ENCODE data around the gene SPPL2B.

The SPPL2B gene

DNA sequence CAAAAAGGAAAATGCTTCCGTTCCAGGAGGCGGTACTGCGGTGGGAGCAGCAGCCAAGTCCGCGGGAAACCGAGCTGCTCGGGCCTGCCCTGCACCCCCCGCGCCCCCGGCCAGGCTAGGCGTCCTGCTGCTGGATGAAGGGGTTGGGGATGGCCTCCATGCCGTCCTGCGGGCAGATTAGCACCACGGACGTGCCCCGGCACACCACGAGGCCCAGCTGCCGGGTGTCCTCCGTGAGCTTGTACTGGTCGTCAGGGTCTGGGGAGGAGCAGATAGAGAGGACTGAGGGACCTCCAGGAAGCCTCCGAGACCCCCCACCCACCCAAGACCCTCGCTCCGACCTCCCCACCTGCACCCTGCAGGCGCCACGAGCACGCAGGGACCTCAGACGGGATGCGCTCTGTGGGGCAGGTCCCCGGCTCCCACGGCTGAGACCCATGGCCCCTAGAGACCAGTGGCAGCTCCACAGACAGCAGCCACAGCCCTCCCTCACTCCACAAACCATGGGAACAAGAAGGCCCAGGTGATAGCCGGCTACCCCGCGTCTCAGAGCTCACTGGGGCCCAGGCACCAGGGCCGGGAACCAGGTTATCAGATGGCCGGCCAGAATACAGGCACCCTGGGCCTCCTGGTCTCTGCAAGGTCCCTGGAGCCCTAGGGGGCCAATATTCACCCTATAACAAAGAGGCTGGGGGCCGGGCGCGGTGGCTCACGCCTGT, 6.8 kb upstream of the SPPL2B start:
- no peak for DNase-seq (ENCODE audit: insufficient read length, low spot score)
- FAIRE-seq: no peak

- no peak for FAIRE-seq
These were observed 4.8 kb upstream of the SPPL2B start for GRCh38 chr19:2323707-2324106.

GRCh38 chr19:2324220-2324948, 4.1 kb upstream of the SPPL2B start:
- DNase-seq (ENCODE audit: insufficient read length, low spot score) (no peak), FAIRE-seq (no peak)

More at GRCh38 chr19:2323707-2324106, 4.8 kb upstream of the SPPL2B start:
- DNase-seq (ENCODE audit: insufficient read length, low spot score): no peak

GRCh38 chr19:2325281-2326046, 3.0 kb upstream of the SPPL2B start:
- DNase-seq (ENCODE audit: insufficient read length, low spot score): no peak
- FAIRE-seq: no peak

GRCh38 chr19:2326699-2327360, 1.7 kb upstream of the SPPL2B start:
- no peak for FAIRE-seq
- DNase-seq (ENCODE audit: insufficient read length, low spot score): no peak

- DNase-seq (ENCODE audit: insufficient read length, low spot score) (no peak), FAIRE-seq (peak; percentile 31)
These were observed 597 bp upstream of the SPPL2B start for GRCh38 chr19:2327773-2328400.

DNA sequence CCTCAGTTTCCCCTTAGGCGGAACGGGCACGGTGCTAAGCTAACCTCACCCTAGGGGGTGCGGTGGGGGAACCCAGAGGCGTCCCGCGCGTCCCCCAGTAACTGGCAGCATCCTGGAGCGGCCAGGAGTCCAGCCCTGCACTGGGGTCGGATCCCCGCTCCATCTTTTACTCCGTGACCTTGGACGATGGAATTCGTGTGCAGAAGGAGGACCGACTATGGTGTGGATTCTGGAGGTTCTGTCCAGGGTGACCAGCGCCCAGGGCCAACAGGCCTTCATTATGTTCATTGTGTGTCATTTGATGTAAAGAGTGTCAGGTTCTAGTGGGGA, 630 bp downstream of the SPPL2B start:
- DNase-seq (ENCODE audit: insufficient read length, low spot score): no peak

DNA sequence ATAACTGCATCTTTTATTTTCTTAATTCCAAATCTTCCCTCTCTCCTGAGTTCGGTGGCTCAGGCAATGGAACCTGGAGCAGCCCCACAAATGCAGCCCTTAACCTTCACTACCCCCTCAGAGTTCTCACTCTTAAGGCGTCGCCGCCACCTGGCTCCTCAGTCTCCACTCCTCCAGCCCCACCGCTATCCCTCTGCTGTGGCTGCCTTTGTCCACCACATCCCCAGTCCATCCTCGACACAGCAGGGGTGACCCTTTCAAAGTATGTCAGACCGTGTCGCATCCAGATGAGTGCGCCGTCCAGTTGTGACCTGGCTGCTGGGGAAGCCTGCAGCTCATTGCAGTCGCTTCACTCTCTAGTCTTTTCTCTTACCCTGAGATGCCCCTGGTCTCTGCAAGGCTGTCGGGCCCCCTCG, 1.0 kb downstream of the SPPL2B start:
- FAIRE-seq: no peak
- no peak for DNase-seq (ENCODE audit: insufficient read length, low spot score)

More for the DNA sequence above, 630 bp downstream of the SPPL2B start:
- no peak for FAIRE-seq

- FAIRE-seq (no peak), DNase-seq (ENCODE audit: insufficient read length, low spot score) (no peak)
These were observed 1.8 kb downstream of the SPPL2B start for GRCh38 chr19:2330255-2330631.

- DNase-seq (ENCODE audit: insufficient read length, low spot score): no peak
- no peak for FAIRE-seq
These were observed 2.3 kb downstream of the SPPL2B start for GRCh38 chr19:2330632-2331284.

DNA sequence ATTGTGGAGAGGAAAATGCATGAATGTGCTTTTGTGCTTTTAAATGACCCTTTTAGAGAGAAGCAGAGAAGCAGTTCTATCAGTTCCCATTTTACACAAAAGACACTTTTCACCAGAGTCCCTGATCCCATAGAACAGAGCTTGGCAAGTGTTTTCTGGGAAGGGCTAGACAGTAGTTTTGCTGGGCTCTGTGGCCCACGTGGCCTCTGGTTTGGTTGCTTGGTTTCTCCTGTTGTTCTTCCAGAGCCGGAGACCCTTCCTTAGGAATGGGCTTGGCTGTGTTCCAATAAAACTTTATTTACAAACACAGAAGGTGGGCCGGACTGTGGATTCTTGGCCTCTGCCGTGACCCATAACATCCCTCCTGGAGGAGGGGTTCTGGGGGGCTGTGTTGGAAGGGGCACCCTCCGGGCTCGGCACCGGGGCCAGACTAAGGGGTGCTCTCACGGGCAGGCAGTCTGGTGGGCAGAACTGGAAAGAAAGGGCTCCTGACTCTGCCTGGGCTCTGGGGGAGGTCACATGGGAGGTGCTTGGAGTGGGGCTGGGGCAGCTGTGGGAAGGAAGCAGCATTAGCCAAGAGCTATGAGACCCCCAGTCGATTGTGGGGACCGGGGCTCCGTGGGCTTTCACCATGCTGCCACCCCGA, 3.2 kb downstream of the SPPL2B start:
- FAIRE-seq (no peak), DNase-seq (ENCODE audit: insufficient read length, low spot score) (no peak)

DNA sequence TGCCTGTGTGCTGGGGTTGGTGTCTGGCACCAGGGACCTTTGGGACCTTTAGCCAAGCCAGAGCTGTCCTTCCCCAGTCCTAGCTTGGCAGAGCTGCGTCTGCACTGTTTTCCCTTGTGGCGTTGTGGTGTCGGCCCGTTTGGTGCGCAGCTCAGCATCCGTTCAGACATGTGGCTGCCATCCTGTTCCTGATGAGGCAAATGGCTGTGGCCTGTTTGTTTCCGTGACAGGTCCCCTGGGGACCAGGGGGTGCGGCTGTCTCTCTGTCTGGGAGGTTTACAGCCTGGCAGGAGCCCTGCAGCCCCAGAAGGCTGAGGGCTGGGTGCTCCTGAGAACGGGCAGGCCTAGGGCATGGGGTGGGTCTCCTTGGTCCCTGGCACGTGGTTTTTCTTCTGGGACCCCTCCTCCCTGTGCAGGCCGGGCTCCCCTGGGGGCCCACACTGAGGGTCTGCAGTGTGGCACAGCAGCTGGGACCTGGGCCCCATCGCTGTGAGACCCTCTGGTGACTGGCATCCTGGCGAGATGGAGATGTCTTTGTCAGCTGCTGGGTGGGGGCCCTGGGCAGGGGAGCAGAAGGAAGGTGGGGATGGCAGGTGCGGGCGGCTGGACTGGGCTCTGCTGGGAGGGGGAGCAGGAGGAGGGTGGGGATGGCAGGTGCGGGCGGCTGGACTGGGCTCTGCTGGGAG, 4.0 kb downstream of the SPPL2B start:
- DNase-seq (ENCODE audit: insufficient read length, low spot score) (no peak), FAIRE-seq (no peak)

- FAIRE-seq (no peak), DNase-seq (ENCODE audit: insufficient read length, low spot score) (no peak)
These were observed 4.7 kb downstream of the SPPL2B start for GRCh38 chr19:2333027-2333806.

DNA sequence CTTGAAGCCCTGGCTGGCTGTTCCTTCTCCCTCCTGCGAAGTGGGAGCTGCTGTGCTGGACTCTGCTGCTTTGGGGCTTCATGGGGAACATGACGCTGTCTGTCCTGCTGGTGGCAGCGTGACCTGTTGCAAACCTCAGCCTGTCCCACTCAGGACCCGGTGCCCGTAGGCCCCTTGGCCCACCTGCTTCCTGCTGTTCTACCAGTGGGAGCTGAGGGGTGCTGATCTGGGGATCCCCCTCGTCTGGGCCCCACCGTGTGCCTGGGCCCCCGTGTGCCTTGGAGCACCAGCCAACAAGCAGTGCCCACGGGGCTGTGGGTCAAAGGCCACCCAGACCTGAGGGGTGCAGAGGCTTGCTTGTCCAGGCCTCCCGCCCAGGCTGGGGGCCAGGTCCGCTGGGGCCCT, 5.3 kb downstream of the SPPL2B start:
- FAIRE-seq: no peak

GRCh38 chr19:2334426-2334825, 5.9 kb downstream of the SPPL2B start:
- FAIRE-seq (no peak), DNase-seq (ENCODE audit: insufficient read length, low spot score) (no peak)

More for the DNA sequence above, 5.3 kb downstream of the SPPL2B start:
- no peak for DNase-seq (ENCODE audit: insufficient read length, low spot score)

GRCh38 chr19:2334986-2335846, 6.7 kb downstream of the SPPL2B start:
- FAIRE-seq: no peak

DNA sequence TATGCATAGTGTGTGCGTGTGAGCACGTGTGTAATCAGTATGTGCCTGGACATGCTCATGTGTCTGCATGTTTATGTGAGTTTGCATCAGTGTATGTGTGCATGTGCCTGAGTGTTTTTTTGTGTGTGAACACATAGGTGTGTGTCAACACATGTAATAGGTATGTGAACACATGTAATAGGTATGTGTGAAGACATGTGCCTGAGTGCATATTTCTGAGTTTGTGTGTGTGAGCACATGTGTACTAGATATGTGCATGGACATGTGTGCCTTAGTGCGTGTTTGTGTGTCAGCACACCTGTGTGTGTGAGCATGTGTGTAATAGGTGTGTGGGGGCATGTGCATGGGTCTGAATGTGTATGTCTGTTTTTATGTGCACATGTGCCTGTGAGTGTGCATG, 7.4 kb downstream of the SPPL2B start:
- DNase-seq (ENCODE audit: insufficient read length, low spot score): no peak
- peak; percentile 13 for FAIRE-seq

More at GRCh38 chr19:2334986-2335846, 6.7 kb downstream of the SPPL2B start:
- DNase-seq (ENCODE audit: insufficient read length, low spot score): no peak

All from HTR-8/SVneo (cell line).